ENCODE data around the gene CDC5L. TPM values are rescaled to one million over a fixed set of nuclear protein-coding genes. Genes with fewer than 3 reads are reported as not detected.
A peak's percentile ranks its signal among the peaks of the same experiment; 100 is the strongest.

CDC5L gene
- total and polyA plus RNA-seq, 7 donors = 10.9 to 33.3 (median 27.4) TPM

GRCh38 chr6:44410363-44410762, 22.9 kb downstream of the CDC5L start:
- H3K4me1 ChIP-seq = peaks cover 9% of the 10 kb centered on the region
- H3K27ac ChIP-seq = no peak overlapping the region
- 92 to 97% (median 94%) methylated on average over 1 of the region's 1 CpG for WGBS, 3 donors
- DNase-seq (no peak), ATAC-seq (no peak)
- no peak overlapping the region for H3K4me3 ChIP-seq
- no peak for TF ChIP-seq CTCF (IDR thresholded peaks at IDR 0.05)
- no peaks in the 10 kb centered on the region for H3K27me3 ChIP-seq (ENCODE audit: insufficient read depth in 3 of 3, low read length in 2 of 3)
- intact Hi-C loops (cut with DNase I) = no loop called here
- H3K36me3 ChIP-seq (ENCODE audit: insufficient read depth in 1 of 2, low read depth in 1 of 2) = peaks cover 9 to 73% of the 10 kb centered on the region in 2 donors
- H3K9me3 ChIP-seq = no peaks in the 10 kb centered on the region

- Histone ChIP-seq H3K4me3 (no peak overlapping the region), H3K36me3 (ENCODE audit: insufficient read depth in 1 of 2, low read depth in 1 of 2) (peaks cover 9 to 65% of the 10 kb centered on the region in 2 donors), H3K27ac (no peak overlapping the region), H3K4me1 (peaks cover 17% of the 10 kb centered on the region), H3K9me3 (no peaks in the 10 kb centered on the region), H3K27me3 (ENCODE audit: insufficient read depth in 3 of 3, low read length in 2 of 3) (no peaks in the 10 kb centered on the region)
- 71 to 100% (median 76%) methylated on average over 1 of the region's 1 CpG for WGBS, 3 donors
- intact Hi-C loops (cut with DNase I) = no loop called here
- no peak for ATAC-seq
- TF ChIP-seq CTCF (IDR thresholded peaks at IDR 0.05) = no peak
- no peak for DNase-seq
These were observed 23.6 kb downstream of the CDC5L start for GRCh38 chr6:44411141-44411540.

GRCh38 chr6:44415449-44415848, 27.9 kb downstream of the CDC5L start:
- Histone ChIP-seq H3K4me3 (no peak overlapping the region), H3K27ac (peak overlapping the region; percentile 58), H3K27me3 (ENCODE audit: insufficient read depth in 3 of 3, low read length in 2 of 3) (no peaks in the 10 kb centered on the region), H3K36me3 (ENCODE audit: insufficient read depth in 1 of 2, low read depth in 1 of 2) (peaks cover 0 to 44% of the 10 kb centered on the region in 2 donors), H3K9me3 (no peaks in the 10 kb centered on the region), H3K4me1 (peaks cover 22% of the 10 kb centered on the region)
- DNase-seq (no peak), ATAC-seq (peak; percentile 54 to 76 (median 75))
- WGBS, 3 donors = 30 to 88% (median 50%) methylated on average over 2 of the region's 2 CpGs
- intact Hi-C loops (cut with DNase I) = loop anchor here in 1 of 2 donors (5.0 kb wide), 1 partner anchor 42 kb away; no protein-coding TSS in a partner anchor
- TF ChIP-seq CTCF (IDR thresholded peaks at IDR 0.05) = no peak

GRCh38 chr6:44415873-44416502, 28.5 kb downstream of the CDC5L start:
- Histone ChIP-seq H3K36me3 (ENCODE audit: insufficient read depth in 1 of 2, low read depth in 1 of 2) (peaks cover 0 to 46% of the 10 kb centered on the region in 2 donors), H3K4me1 (peaks cover 22% of the 10 kb centered on the region), H3K27ac (peak overlapping the region; percentile 47), H3K27me3 (ENCODE audit: insufficient read depth in 3 of 3, low read length in 2 of 3) (no peaks in the 10 kb centered on the region), H3K9me3 (no peaks in the 10 kb centered on the region), H3K4me3 (no peak overlapping the region)
- DNase-seq (no peak), ATAC-seq (peak; percentile 54 to 74 (median 71))
- intact Hi-C loops (cut with DNase I) = loop anchor here in 1 of 2 donors (5.0 kb wide), 1 partner anchor 41 kb away; no protein-coding TSS in a partner anchor
- WGBS, 3 donors = 97 to 99% (median 97%) methylated on average over 1 of the region's 1 CpG
- no peak for TF ChIP-seq CTCF (IDR thresholded peaks at IDR 0.05)

- WGBS, 3 donors = 89 to 91% (median 90%) methylated on average over 5 of the region's 5 CpGs
- intact Hi-C loops (cut with DNase I) = no loop called here
- DNase-seq = no peak
- Histone ChIP-seq H3K27me3 (ENCODE audit: insufficient read depth in 3 of 3, low read length in 2 of 3) (no peaks in the 10 kb centered on the region), H3K36me3 (ENCODE audit: insufficient read depth in 1 of 2, low read depth in 1 of 2) (peaks cover 5 to 86% of the 10 kb centered on the region in 2 donors), H3K4me1 (no peaks in the 10 kb centered on the region), H3K4me3 (no peak overlapping the region), H3K27ac (no peak overlapping the region), H3K9me3 (no peaks in the 10 kb centered on the region)
- TF ChIP-seq CTCF (IDR thresholded peaks at IDR 0.05) = no peak
- no peak for ATAC-seq
These were observed 35.0 kb downstream of the CDC5L start for GRCh38 chr6:44422531-44422930.

Measured in psoas muscle (tissue), 8 donors.